GM20000 (cell line): ENCODE data around the gene NOTUM.

Experiments
- DNase-seq: peaks from one replicate; pipeline ENCODE4 v3.0.0; 2012; ENCODE audit warnings: low spot score
- CTCF ChIP-seq: IDR thresholded peaks from 2 replicates; pipeline ENCODE4 v1.5.1; 2012; ENCODE audit warnings: mild to moderate bottlenecking, control low read depth; ENCODE audit errors: extremely low read depth, missing control alignments

Gene NOTUM

GRCh38 chr17:81967533-81968395, 6.8 kb upstream of the NOTUM start:
- peak; percentile 95 for DNase-seq
- no peak for TF ChIP-seq CTCF

GRCh38 chr17:81967244-81967532, 6.2 kb upstream of the NOTUM start:
- no peak for TF ChIP-seq CTCF
- no peak for DNase-seq

GRCh38 chr17:81966343-81967243, 5.6 kb upstream of the NOTUM start:
- TF ChIP-seq CTCF, result no peak
- DNase-seq, result peak; percentile 62

GRCh38 chr17:81964081-81964849, 3.3 kb upstream of the NOTUM start:
- TF ChIP-seq CTCF, result no peak

GRCh38 chr17:81962499-81963441, 1.8 kb upstream of the NOTUM start:
- no peak for DNase-seq

More at GRCh38 chr17:81964081-81964849, 3.3 kb upstream of the NOTUM start:
- no peak for DNase-seq

More at GRCh38 chr17:81962499-81963441, 1.8 kb upstream of the NOTUM start:
- no peak for TF ChIP-seq CTCF
